Head of caudate nucleus (tissue), 42 donors: ENCODE measurements around the gene VAC14.

Experiments used
- DNase-seq, 42 donors: peaks; one replicate each; pipeline versions ENCODE4 v3.0.0 to v3.0.0-alpha.2; 2020 to 2021; ENCODE audit warnings: mixed read lengths in 7 of 42
- intact Hi-C: fragments of 100-400 bp; cut with DNase I; formaldehyde crosslinking; loops from one replicate; pipeline ENCODE4 v1.15.0; 2022

Gene VAC14

DNA sequence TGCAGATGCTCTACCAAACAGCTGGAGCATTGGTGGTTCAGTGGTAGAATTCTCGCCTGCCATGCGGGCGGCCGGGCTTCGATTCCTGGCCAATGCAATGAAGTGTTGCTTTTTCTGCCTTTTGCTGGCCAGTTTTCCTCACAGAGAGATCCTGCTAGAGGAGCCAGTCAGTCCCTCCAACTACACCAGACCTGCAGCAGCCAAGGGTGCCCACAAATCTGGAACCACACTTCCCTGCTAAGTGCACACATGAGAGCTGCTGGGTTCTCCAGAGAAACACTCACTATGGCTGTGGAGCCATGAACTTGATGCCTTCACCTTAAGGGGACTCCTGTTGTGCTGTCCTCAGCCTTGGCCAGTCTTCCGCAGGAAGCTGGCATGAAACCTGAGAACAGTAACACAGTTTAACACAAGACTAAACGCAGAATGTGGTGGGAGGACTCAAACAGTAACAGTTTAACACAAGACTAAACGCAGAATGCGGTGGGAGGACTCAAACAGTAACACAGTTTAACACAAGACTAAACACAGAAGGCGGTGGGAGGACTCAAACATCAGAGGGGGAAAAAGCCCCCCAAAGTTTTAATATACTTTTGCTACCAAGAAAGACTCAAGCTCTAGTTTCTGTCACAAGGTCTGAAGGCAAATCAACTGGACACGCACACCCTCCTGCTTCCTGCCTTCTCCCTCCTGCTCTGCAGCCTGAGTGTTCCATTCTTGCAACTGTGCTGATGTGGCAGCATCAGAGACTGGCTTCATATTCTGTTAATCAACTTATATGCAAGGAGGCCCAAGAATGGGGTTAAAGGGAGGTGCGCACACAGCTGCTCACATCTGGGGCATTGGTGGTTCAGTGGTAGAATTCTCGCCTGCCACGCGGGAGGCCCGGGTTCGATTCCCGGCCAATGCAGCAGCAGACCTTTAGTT is 12.0 kb downstream of the VAC14 start:
- DNase-seq, result no peak

DNA sequence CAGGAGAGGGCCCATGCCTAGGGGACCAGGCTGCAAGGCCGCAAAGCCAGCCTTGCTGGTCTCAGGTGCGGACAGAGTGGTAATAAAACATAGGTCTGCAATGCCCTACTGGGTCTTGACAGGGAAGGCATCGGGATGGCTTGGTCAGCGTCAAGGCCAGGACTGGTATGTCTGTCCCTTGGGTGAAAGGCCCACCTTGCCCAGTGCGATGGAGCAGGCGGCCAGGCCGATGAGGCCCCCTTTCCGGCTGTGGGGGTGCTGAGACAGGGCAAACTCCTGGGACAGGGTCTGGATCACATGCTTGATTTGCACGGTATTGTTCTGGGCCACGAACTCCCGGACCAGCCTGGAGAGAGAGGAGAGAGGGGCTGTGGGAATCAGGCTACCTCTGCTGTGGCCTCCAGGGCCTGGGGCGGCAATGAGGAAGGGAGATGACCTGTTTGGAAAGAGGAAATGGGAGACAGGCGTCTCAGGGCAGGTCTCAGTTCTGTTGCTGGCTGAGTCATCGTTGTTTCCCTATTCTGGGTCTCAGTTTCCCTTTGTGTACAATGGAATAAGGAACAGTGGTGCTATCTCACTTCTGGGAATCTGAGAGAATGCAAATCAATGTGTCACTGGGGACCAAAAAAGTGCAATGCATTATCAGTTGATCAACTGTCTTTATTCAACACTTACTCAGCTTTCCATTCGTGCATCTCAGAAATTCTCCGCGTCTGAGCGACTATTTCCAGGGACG is 14.8 kb downstream of the VAC14 start:
- no peak for DNase-seq
- intact Hi-C loops, result no loop called here

More for the DNA sequence above, 12.0 kb downstream of the VAC14 start:
- intact Hi-C loops, result no loop called here

DNA sequence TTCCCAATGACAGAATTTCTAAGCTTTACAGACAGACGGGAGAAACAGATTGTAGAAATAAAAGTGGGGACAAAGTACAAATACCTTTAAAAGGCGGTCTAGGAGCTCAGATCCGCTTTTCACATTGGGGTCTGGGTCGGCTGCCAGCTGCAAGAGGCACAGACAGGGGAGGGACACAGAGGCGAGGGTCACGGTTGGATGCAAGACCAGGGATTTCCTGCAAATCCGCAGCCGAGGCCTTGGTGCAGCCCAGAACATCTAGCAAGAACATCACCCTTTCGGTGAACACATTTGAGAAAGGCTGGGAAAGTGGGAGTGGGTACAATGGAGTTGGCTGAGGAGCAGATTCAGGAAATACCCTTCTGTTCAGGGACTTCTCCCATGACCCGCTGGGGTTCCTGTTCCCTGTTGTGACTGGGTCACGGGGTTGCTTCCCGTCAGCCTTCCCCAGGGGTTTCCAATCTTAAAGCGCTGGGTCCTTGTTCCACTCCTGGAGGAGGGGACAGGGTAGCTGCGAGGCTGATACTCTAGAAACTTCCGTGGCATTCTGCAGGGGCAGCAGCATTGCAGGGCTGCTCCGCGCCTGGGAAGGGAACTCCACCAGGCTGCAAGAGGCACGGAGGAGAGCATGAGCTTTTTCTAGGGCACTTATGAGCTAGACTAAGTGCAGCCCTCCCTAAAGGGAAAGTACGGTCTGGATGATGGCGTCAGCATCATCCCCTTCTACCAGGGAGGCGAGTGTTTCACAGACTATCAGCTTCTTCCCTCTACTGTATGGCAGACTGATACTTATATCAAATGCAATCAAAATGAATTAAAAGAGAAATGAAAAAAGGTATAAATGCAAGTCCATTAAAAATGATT is 16.0 kb downstream of the VAC14 start:
- DNase-seq, result no peak

DNA sequence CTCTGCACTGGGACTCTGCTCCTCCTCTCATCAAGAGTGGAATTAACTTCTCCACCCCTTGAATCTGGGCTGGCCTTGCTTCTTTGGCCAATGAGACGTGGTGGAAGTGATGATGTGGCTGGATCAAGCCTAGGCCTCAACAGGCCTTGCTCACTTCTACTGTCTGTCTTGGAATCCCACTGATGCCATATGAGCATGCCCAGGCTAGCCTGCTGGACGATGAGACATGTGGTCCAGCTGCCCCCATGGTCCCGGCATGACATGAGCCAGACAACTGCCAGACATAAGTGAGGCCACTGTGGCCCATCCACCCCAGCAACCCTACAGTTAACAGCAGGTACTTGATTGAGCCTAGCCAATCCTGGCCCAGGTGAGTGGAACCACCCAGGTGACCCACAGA is 18.7 kb downstream of the VAC14 start:
- intact Hi-C loops, result no loop called here

More for the DNA sequence above, 16.0 kb downstream of the VAC14 start:
- intact Hi-C loops, result no loop called here

DNA sequence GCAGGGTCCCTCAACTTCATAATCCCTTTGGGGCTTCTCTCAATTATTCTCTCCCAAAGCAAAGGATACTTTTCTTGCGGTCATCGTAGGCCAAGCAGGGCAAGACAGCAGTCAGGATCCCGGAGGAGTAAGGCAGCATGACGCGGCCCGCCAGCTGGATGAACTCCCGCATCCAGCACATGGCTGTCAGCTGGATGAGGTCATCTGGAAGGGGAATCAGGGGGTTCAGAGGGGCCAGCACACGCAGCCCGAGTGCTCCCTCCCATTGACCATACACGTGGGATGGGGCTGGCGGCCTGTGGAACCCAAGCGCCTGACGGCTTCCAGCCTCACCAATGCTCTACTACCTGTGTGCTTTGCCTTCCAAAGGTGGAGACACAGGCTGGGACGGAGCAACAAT is 19.2 kb downstream of the VAC14 start:
- intact Hi-C loops, result no loop called here
- DNase-seq, result no peak

More for the DNA sequence above, 18.7 kb downstream of the VAC14 start:
- DNase-seq, result no peak

DNA sequence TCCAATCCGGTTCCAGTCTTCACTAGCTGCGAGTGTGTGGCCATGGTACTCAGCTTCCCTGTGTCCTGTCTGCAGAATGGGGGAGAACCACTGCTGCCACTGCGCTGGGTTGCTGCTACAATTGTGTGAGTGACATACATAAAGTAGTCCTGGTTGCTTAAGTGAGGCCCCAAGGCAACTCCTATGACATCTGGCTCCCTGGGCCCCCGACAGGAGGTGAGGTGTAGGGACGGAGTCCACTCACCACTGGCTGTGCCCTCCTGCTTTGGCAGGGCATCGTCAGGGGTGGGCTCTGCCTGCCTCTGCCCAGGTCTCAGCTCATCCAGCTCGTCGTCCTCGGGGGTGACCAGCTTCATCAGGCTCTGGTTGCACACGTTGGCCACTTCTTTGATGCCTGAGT is 20.4 kb downstream of the VAC14 start:
- intact Hi-C loops, result no loop called here
- DNase-seq, result no peak

DNA sequence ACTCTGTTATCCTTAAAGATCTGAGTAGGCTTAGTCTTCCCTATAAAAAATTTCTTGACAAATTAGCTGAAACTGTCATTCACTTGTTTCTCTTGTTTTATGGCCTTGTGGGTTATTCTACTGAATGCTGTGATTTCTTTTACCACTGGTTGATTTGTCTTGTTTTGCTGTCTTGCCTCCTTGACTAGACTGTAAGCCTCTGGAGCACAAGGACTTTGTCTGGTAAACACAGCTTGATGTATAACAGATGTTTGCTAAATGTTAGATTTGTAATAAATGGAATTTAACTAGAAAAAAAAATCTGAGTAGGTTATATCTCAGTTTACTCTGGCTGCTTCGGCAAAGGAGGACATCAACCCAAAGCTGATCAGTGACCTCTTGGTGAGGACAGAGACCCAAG is 21.6 kb downstream of the VAC14 start:
- intact Hi-C loops, result no loop called here
- DNase-seq, result no peak

DNA sequence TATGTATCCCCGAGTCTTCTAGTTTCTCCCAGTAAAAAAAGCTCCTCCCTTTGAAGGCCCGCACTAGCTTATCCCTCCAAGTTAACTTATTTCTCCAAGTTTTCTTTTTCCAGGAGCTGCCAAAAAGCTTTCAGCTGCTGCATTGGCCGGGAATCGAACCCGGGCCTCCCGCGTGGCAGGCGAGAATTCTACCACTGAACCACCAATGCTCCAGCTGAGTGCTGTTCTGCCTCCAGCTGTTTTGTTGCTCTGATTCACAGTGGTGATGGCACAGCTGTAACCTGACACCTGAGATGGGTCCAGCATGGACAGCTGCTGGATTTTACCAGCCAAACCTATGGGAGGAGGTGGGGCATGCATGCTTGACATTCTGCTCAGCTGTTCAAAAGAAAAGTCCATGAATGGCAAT is 22.1 kb downstream of the VAC14 start:
- DNase-seq, result peak in 7 of 42 donors; percentile 24 to 70 (median 50)

DNA sequence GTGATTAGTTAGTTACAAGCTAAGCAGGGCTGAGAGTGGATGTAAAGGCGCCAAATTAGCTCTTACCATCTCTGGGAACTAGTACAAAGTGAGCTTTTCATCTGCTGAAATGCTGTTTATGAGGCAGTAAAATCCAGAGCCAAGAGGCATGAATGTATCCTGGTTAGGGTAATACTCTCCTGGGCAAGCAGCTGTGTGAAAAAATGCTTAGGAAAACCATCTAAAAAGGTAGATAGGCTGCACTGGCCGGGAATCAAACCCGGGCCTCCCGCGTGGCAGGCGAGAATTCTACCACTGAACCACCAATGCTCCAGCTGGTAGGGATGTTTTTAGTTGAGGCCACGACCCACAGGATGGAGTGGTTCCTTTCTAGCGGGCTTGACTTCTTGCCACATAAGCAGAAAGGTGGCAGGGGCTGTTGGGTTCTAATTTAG is 23.0 kb downstream of the VAC14 start:
- intact Hi-C loops, result no loop called here

More for the DNA sequence above, 22.1 kb downstream of the VAC14 start:
- intact Hi-C loops, result no loop called here

DNA sequence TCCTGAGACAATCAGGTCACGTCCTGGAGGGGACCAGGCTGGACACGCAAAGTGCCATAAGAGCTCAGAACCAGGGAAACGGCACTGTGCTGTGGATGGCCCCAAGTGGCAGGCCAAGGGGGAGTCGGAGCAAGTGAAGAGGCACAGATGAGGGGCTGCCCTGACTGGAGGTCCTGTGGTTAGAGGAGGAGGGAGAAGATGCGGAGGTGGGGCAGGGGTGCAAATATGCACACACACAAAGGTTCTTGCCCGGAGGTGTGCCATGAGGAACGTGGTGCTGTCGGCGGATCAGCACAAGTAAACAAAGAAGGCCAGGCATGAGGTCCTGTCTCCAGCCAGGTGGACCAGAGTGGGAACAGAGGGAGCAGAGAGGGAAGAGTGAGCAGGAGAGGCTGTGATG is 23.5 kb downstream of the VAC14 start:
- no peak for DNase-seq
- intact Hi-C loops, result no loop called here

More for the DNA sequence above, 23.0 kb downstream of the VAC14 start:
- DNase-seq, result no peak

DNA sequence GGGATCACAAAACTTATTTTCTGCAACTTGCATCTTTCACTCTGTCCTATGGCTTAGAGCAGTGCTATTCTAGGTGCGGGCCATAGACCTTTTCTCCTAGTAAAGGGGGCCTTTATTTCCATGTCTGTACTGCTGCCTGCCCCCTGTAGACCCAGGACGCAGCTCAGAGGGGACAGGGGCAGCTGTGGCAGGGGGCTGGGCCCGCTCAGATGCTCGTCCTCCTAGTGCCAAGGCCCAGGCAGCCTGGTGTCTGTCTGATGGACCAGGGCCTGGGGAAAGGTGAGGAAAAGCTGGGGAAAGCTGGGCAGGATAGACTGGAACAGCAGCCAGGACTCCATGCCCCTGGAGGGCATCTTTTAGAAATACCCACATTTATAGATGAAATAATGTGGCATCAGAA is 25.6 kb downstream of the VAC14 start:
- intact Hi-C loops, result no loop called here
- no peak for DNase-seq

DNA sequence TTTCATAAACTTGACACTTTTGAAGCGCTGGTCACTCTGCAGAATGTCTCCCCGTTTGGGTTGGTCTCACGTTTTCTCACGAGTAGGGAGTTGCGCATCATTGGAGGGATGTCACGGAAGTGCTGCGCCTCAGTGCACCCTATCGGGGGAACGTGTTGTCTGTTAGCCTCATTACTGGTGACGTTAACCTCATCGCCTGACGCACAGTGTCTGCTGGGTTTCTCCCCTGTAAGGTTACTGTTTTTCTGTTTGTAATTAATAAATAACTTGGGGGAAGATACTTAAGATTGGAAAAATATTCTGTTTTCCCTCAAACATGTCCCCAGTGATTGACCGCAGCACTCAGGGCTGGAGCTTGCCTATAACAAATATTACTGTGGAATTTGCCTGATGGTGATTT is 26.7 kb downstream of the VAC14 start:
- no peak for DNase-seq
- intact Hi-C loops, result no loop called here

DNA sequence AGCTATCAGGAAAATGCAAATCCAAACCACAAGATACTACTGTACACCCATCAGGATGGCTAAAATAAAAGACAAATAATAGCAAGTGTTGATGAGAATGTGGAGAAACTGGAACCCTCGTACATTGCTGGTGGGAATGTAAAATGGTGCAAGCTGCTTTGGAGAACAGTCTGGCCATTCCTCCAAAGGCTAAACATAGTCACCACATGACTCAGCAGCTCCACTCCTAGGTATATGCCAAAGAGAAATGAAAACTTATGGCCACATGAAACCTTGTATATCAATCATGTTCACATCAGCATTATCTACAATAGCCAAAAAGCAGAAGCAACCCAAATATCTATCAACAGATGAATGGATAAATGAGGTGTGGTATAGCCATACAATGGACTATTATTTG is 28.5 kb downstream of the VAC14 start:
- intact Hi-C loops, result no loop called here
- no peak for DNase-seq

DNA sequence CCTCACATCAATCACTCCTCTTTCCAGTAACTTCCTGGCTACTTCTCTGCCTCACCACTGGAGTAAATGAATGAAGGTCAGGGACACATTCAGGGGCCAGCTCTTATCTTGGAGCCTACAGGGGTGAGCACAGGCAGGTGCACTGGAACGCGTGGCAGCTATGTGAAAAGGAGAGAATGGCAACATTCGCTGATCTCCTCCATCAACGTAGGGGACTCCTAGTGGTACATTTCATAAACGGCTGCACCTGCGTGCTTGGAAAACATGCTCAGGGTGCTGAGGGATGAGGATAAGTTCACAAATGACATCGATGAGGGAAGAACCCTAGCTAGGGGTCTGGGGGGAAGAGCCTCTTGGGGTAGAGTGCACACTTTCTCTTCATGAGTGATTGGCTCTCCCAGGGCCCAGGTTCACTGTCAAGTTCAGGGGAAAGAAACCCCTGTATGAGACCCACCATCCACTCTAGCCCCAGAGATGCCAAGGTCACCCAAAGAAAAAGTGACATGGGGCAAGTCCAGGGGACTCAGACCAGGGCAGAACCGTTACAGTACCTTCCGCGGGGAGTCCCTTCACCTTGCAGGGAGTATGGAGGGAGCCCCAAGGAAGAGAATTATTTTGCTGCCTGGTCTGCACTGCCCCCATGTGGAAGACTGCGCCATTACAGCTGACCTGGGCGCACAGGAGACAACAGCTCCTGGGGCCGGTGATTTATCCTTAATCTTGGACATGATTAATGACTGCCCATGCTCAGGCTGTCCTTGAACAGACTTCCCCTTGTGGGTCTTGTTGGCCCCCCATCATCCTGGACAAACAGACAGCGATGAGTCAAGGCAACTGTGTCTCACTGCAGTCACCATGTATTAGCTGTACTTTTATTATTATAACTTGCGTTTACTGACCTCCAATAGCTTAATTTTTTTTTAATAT is 30.1 kb downstream of the VAC14 start:
- peak; percentile 40 to 89 (median 75) for DNase-seq
- intact Hi-C loops, result loop anchor here (2.0 kb wide), 1 partner anchor 90 kb away; no protein-coding TSS in a partner anchor

DNA sequence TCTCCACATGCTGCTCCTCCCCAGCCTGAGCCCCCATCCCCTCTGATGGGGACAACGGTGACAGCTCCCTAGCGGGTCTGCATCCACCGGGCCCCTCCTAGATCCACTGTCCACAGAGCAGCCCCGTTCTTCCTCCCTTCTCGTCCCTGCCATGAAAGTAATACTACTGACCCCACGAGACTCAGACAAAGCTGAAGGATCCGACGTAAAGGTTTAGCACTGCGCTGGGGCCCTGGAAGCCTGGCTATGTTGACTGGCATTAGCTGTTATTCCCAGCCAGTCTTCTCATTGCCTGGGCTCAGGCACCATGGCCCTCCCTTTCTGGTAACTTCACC is 30.7 kb downstream of the VAC14 start:
- intact Hi-C loops, result loop anchor here (2.0 kb wide), 1 partner anchor 89 kb away; no protein-coding TSS in a partner anchor
- no peak for DNase-seq

DNA sequence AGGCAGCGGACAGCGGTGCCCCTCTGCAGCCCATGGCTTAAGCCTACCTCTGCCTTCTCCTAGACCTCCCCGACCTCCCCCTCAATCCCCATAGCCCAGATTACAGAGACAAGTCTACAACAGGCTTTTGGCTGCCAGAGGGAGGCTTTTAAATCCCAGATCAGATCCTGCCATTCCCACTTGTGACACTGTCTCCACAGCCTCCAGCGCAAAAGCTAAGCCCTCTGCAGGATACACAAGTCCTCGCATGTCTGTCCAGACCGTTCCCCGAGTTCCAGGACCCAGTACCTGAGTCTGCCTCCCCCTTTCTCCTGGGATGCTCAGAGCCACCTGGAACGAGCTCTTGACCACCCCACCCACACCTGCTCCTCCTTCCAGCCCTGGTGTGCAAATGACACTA is 31.2 kb downstream of the VAC14 start:
- no peak for DNase-seq
- intact Hi-C loops, result loop anchor here (2.0 kb wide), 1 partner anchor 89 kb away; no protein-coding TSS in a partner anchor

DNA sequence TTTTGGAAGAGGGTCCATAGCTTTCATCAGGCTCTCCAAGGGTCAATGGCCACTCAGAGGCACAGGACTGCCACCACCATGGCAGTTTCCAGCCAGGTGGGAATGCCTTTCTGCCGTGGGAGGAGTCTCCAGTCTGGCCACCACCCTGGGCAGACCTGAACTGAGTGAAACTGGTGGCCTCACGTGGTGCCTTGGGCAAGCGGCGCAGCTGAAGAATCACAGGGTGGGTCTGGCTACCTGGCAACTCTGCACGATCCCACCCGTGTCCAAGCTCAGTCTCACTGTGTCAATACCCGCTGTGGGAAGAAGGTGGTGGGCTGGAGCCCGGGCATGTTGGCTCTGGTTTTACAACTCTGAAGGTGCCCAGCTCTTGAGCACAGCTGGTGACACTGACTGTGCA is 31.8 kb downstream of the VAC14 start:
- intact Hi-C loops, result no loop called here
- no peak for DNase-seq

DNA sequence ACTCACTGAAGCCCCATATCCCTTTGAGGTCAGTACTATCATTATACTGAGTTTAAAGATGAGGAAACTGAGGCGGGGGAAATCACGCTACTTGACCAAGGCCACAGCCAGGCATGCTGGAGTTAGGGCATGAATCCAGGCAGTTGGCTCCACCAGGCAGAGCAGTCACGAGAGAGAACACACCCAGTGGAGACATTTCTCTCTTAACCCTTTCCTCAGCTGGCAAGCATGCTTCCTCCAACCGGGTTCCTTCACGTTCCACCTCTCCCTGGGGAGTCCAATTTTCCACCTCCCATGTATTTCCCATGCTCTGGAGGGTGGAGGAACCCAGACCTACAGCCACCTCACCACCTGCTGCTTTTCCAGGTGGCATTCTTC is 32.8 kb downstream of the VAC14 start:
- DNase-seq, result no peak
- intact Hi-C loops, result no loop called here
